HepG2 (cell line): ENCODE measurements around the gene PLXNC1. TPM values are rescaled to one million over a fixed set of nuclear protein-coding genes. Genes with fewer than 3 reads are reported as not detected.

Experiments used
- FOSL1 ChIP-seq: sonication (generic); formaldehyde crosslinking; IDR thresholded peaks from 2 replicates; pipeline ENCODE4 v1.9.0; 2021; ENCODE audit warnings: missing genetic modification reagents, borderline replicate concordance
- HIC2 ChIP-seq: sonication (generic); formaldehyde crosslinking; IDR thresholded peaks from 2 replicates; pipeline ENCODE4 v1.9.0; 2022; ENCODE audit warnings: low read depth, missing genetic modification reagents
- HNF1B ChIP-seq: sonication (generic); formaldehyde crosslinking; IDR thresholded peaks from 2 replicates; pipeline ENCODE4 v1.5.1; 2020; ENCODE audit warnings: mild to moderate bottlenecking, moderate library complexity, missing genetic modification reagents
- NFIB ChIP-seq: sonication (generic); formaldehyde crosslinking; IDR thresholded peaks from 2 replicates; pipeline ENCODE4 v1.9.0; 2021; ENCODE audit warnings: missing genetic modification reagents, mild to moderate bottlenecking, borderline replicate concordance
- NFKB2 ChIP-seq: sonication (generic); formaldehyde crosslinking; IDR thresholded peaks from 2 replicates; pipeline ENCODE4 v1.4.0; 2020; ENCODE audit warnings: missing genetic modification reagents, borderline replicate concordance
- NR3C1 ChIP-seq: sonication (generic); formaldehyde crosslinking; IDR thresholded peaks from 2 replicates; pipeline ENCODE4 v1.4.0; 2020; ENCODE audit warnings: missing genetic modification reagents
- REST ChIP-seq, 2 experiments: IDR thresholded peaks; 2 replicates each; pipeline ENCODE4 v1.6.1; 2011 to 2012; ENCODE audit warnings: low read length in 2 of 2, borderline replicate concordance in 1 of 2, low read depth in 1 of 2, mild to moderate bottlenecking in 1 of 2, moderate library complexity in 1 of 2
- RXRB ChIP-seq: IDR thresholded peaks from 2 replicates; pipeline ENCODE4 v1.6.1; 2016; ENCODE audit warnings: borderline replicate concordance, missing genetic modification reagents, missing compliant biosample characterization
- SP4 ChIP-seq: sonication (generic); formaldehyde crosslinking; IDR thresholded peaks from 2 replicates; pipeline ENCODE4 v1.8.1; 2023; ENCODE audit warnings: mild to moderate bottlenecking, missing genetic modification reagents
- SUZ12 ChIP-seq: fragments of 150-350 bp; IDR thresholded peaks from 2 replicates; pipeline ENCODE4 v1.6.1; 2014; ENCODE audit warnings: low read depth, low read length
- TBX2 ChIP-seq: sonication (generic); formaldehyde crosslinking; IDR thresholded peaks from 2 replicates; pipeline ENCODE4 v1.5.0; 2020; ENCODE audit warnings: missing genetic modification reagents, mild to moderate bottlenecking, borderline replicate concordance
- ZNF550 ChIP-seq: sonication (generic); formaldehyde crosslinking; IDR thresholded peaks from 2 replicates; pipeline ENCODE4 v1.4.0; 2020; ENCODE audit warnings: mild to moderate bottlenecking, missing genetic modification reagents, borderline replicate concordance
- ZNF572 ChIP-seq: sonication (generic); formaldehyde crosslinking; IDR thresholded peaks from 2 replicates; pipeline ENCODE4 v1.5.1; 2020; ENCODE audit warnings: mild to moderate bottlenecking, missing genetic modification reagents
- polyA plus RNA-seq, 8 experiments: library from polyadenylated mRNA; depleted of rRNA in 3 of 8; stranded (reverse) in 7 of 8; unstranded in 1 of 8; fragments of >200 nt; fragmentation: Illumina TruSeq in 4 of 8; extraction: Trizol in 4 of 8; gene quantifications; 2 replicates each; pipeline versions ENCODE4 v1.2.1 to v1.2.3, GENCODE V29; 2011 to 2016; ENCODE audit warnings: low read depth in 4 of 8, missing spikeins in 1 of 8, mixed read lengths in 1 of 8; ENCODE audit not compliant: insufficient read depth in 1 of 8
- total RNA-seq, 5 experiments: library from RNA; depleted of rRNA; stranded (reverse); fragments of >200 nt; fragmentation: Illumina TruSeq; extraction: Trizol; gene quantifications; 2 replicates each; pipeline ENCODE4 v1.2.3, GENCODE V29; 2016; ENCODE audit warnings: low read depth in 1 of 5
- TF ChIP-seq, protein P1 (sequence below): sonication (generic); formaldehyde crosslinking; IDR thresholded peaks from 2 replicates; pipeline ENCODE4 v1.4.0; 2020; ENCODE audit warnings: missing genetic modification reagents
- TF ChIP-seq, protein P2 (sequence below): sonication (generic); formaldehyde crosslinking; IDR thresholded peaks from 2 replicates; pipeline ENCODE4 v1.4.0; 2020; ENCODE audit warnings: missing genetic modification reagents
- TF ChIP-seq, protein P3 (sequence below): sonication (generic); formaldehyde crosslinking; IDR thresholded peaks from 2 replicates; pipeline ENCODE4 v1.8.1; 2023; ENCODE audit warnings: missing genetic modification reagents, inconsistent platforms, borderline replicate concordance

The PLXNC1 gene
- total and polyA plus RNA-seq, 2 of the 13 experiments (the other 11 are each of a cell fraction or from before 2014, with no cell fraction given) = 6.6 to 11.2 TPM

- TF ChIP-seq, protein P1, sequence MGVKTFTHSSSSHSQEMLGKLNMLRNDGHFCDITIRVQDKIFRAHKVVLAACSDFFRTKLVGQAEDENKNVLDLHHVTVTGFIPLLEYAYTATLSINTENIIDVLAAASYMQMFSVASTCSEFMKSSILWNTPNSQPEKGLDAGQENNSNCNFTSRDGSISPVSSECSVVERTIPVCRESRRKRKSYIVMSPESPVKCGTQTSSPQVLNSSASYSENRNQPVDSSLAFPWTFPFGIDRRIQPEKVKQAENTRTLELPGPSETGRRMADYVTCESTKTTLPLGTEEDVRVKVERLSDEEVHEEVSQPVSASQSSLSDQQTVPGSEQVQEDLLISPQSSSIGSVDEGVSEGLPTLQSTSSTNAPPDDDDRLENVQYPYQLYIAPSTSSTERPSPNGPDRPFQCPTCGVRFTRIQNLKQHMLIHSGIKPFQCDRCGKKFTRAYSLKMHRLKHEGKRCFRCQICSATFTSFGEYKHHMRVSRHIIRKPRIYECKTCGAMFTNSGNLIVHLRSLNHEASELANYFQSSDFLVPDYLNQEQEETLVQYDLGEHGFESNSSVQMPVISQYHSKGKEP (CRISPR knock-in tag) = no peak
- TF ChIP-seq HNF1B (CRISPR knock-in tag) (0 out of 2 replicates have a peak, but pooled peaks have one; percentile 22), ZNF572 (CRISPR knock-in tag) (no peak), ZNF550 (CRISPR knock-in tag) (no peak), FOSL1 (CRISPR knock-in tag) (no peak), NFKB2 (CRISPR knock-in tag) (no peak), SP4 (CRISPR knock-in tag) (no peak), TBX2 (CRISPR knock-in tag) (no peak), HIC2 (no peak), RXRB (peak; percentile 22; the same call in 1 of the 2 replicates), REST (IDR thresholded peaks at IDR 0.05; ENCODE audit: borderline replicate concordance in 1 of 2, low read depth in 1 of 2, low read length in 2 of 2) (no peak), SUZ12 (no peak), NFIB (CRISPR knock-in tag) (no peak), NR3C1 (CRISPR knock-in tag) (no peak)
- TF ChIP-seq, protein P2, sequence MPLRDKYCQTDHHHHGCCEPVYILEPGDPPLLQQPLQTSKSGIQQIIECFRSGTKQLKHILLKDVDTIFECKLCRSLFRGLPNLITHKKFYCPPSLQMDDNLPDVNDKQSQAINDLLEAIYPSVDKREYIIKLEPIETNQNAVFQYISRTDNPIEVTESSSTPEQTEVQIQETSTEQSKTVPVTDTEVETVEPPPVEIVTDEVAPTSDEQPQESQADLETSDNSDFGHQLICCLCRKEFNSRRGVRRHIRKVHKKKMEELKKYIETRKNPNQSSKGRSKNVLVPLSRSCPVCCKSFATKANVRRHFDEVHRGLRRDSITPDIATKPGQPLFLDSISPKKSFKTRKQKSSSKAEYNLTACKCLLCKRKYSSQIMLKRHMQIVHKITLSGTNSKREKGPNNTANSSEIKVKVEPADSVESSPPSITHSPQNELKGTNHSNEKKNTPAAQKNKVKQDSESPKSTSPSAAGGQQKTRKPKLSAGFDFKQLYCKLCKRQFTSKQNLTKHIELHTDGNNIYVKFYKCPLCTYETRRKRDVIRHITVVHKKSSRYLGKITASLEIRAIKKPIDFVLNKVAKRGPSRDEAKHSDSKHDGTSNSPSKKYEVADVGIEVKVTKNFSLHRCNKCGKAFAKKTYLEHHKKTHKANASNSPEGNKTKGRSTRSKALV = no peak
- TF ChIP-seq, protein P3, sequence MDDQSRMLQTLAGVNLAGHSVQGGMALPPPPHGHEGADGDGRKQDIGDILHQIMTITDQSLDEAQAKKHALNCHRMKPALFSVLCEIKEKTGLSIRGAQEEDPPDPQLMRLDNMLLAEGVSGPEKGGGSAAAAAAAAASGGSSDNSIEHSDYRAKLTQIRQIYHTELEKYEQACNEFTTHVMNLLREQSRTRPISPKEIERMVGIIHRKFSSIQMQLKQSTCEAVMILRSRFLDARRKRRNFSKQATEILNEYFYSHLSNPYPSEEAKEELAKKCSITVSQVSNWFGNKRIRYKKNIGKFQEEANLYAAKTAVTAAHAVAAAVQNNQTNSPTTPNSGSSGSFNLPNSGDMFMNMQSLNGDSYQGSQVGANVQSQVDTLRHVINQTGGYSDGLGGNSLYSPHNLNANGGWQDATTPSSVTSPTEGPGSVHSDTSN (CRISPR knock-in tag) = no peak
Observed at GRCh38 chr12:94169966-94170689, 21.8 kb downstream of the PLXNC1 start (continued).
